Hindlimb muscle (tissue), 1 donor: ENCODE measurements around the gene NOPCHAP1. TPM values are rescaled to one million over a fixed set of nuclear protein-coding genes. Genes with fewer than 3 reads are reported as not detected.
"Not testable (repeated sequence)": the region's sequence is repeated elsewhere in the genome, so short reads cannot be mapped to it uniquely, and the experiment has no call there.

Source experiments
- DNase-seq: peaks from one replicate; pipeline ENCODE4 v3.0.0-alpha.2; 2013
- polyA plus RNA-seq: library from polyadenylated mRNA; unstranded; fragments of 120-200 nt; gene quantifications from one replicate; pipeline ENCODE4 v1.2.1, GENCODE V29; 2013; ENCODE audit not compliant: insufficient read length

NOPCHAP1 gene
- polyA plus RNA-seq, 1 donor = 12.2 TPM

DNA sequence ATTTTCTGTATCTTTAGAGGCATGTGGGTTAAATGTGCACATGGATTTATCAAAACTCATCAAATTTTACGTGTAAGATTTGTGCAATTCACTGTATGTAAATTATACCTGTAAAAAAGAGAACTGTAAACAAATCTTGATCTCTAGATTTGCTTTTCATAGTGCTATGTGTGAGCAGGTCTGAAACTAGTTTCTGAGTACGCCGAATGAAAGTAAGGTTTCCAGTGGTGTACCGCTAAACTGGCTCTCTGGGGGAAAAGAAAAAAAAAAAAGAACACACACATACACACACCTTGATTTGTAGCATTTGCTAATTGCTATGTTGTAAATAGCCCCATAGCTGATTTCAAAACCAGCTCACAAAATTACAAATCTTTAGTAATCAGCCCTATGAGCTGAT is 19.4 kb upstream of the NOPCHAP1 start:
- no peak for DNase-seq

DNA sequence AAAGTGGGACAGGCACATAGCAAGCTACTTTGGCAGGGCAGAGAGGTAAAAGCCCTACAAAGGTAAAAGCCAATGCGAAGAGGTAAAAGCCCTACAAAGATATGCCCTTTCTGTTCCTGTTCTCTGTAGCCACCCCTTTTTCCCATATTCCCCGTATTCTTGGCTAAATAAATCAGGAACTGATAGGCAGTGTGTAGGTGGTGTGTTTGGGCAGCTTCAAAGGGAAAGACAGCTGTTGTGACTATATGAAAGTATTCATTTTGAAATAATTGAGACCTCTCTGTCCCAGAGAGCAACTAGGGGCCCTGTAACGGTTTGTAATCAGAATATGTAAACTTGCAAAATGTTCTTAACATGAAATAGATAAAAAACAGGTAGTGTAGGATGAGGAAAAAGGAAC is 16.8 kb upstream of the NOPCHAP1 start:
- no peak for DNase-seq

DNA sequence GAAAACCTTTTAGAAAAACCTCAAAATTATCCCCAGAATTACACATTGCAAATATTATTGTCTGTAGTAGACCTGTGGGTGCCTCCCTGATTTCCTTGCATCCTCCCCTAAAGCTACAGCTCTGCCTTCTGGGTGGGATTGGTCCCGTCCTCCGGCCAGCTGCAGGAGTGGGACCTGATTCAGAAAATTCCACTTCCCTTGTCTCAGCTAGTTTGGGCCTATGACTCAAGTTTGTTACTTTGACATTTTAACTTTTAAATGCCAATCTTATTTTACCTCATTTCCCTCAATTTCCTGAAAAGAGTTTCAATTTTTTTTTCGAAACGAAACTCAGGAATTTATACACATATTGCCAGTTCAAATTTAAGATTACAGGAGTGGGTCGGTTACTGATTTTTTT is 14.8 kb upstream of the NOPCHAP1 start:
- DNase-seq = no peak

DNA sequence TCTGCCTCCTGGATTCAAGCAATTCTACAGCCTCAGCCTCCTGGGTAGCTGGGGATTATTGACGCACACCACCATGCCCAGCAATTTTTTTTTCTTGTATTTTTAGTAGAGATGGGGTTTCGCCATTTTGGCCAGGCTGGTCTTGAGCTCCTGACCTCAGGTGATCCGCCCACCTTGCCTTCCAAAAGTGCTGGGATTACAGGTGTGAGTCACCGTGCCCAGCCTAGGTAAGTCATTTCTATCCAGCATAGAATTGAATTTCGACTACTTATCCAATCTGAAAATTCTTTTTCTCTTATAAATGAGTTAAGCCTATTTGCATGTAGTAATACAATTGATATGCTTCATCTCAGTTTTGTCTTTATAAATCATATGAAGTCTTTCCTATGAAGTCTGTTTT is 12.9 kb upstream of the NOPCHAP1 start:
- no peak for DNase-seq

DNA sequence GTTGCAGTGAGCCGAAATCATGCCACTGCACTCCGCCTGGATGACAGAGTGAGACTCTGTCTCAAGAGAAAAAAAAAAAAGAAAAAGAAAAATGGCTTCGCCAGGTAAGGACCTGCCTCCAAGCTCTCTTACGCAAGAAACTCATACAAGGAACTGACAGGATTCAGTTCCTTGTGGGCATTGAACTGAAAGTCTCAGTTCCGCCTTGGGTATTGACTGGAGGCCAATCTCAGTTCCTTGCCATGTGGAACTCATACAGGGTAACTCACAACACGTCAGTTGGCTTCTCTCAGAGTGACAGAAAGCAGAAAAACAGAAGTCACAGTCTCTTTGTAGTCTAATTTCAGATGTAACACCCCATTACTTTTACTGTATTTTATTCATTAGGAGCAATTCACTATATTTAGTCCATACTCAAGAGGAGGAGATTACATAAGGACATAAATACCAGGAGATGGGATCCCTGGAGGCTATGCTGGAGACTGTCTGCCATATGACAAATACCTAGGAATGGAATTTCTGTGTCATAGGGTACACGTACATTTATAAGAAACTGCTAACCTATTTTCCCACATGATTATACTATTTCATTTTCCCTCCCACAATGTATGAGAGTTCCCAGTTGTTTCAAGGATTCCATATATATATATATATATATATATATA is 11.4 kb upstream of the NOPCHAP1 start:
- peak; percentile 34 for DNase-seq

DNA sequence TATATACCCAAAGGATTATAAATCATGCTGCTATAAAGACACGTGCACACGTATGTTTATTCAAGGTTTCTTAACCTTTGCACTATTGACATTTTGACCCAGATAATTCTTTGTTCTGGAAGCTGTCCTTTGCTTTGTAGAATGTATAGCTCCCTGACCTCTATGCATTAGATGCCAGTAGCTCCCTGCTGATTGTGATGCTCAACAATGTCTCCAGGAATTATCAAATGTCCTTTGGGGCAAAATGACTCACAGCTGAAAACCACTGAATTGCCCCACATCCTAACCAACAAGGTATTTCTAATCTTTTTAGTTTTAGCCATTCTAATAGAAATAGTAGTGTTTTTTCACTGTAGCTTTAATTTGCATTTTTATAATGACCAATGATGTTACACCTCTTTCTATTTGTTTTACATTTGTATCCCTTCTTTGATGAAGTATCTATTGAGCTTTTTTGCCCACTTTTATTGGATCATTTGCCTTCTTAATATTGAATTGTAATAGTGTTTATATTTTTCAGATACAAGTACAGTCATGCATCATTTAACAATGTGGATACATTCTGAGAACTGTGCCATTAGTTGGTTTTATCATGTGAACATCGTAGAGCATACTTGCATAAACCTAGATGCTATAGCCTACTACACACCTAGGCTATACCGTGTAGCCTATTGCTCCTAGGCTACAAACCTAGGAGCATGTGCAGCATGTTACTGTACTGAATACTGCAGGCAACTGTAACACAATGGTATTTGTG is 10.4 kb upstream of the NOPCHAP1 start:
- no peak for DNase-seq

DNA sequence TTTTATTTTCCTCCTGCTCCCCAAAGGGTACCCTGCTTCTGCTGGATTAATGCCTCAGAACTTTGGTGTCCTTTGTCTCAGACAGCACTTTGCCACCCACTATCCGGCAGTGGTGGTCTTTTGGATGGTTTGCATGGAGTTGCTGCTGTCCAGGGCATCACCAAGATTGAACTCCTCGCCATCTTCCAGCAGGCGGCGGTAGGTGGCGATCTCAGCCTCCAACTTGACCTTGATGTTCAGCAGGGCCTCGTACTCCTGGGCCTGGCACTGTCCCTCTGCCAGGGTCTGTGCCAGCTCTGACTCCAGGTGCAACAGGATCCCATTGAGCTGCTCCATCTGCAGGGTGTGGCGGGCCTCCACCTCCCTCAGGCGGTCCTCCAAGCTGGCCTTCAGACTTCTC is 9.4 kb upstream of the NOPCHAP1 start:
- DNase-seq = no peak

DNA sequence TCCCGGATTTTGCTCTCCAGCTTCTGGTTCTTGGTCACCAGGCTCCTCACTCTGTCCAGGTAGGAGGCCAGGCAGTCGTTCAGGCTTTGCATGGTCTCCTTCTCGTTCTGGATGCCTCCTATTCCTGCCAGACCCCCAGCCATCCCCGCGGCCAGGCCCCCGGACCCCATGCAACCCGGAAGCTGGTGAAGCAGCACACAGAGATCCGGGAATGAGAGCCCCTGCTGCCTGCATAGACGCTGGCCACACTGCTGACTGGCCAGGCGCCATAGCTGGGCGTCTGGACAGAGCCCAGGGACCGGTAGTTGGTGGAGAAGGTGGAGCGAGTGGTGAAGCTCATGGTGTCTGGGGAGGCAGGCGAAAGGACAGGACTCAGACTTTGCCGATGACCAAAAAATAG is 8.4 kb upstream of the NOPCHAP1 start:
- not testable (repeated sequence) for DNase-seq

DNA sequence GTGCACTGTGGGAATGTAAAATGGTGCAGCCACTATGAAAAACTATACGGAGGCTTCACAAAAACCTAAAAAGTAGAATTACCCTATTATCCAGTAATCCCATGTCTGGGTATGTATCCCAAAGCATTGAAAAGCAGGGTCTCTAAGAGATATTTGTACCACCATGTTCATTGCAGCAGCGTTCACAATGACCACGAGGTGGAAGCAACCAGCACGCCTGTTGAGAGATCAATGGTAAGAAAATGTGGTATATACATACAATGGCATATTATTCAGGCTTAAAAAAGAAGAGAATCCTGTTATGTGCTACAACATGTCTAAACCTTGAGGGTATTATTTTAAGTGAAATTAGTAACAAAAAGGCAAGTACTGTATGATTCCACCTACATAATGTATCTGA is 910 bp upstream of the NOPCHAP1 start:
- no peak for DNase-seq

DNA sequence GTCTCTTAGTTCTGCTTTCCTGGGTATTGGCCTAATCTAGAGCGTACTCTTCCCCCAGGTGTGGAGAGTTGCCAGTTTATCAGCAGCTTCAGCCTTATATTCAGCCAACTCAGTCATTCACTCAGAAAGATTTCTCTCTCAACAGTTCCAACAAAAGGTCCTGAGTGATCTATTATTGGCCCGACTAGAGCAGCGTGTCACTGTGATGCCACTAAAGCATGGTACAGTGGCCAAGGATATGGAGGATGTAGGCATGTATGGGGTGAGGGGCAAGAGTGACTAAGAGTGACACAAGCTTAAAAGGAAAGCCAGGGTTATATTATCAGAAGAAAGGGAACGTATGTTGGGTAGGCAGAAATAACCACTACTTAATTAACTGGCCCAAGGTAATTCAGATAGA is 4.8 kb downstream of the NOPCHAP1 start:
- DNase-seq = no peak

DNA sequence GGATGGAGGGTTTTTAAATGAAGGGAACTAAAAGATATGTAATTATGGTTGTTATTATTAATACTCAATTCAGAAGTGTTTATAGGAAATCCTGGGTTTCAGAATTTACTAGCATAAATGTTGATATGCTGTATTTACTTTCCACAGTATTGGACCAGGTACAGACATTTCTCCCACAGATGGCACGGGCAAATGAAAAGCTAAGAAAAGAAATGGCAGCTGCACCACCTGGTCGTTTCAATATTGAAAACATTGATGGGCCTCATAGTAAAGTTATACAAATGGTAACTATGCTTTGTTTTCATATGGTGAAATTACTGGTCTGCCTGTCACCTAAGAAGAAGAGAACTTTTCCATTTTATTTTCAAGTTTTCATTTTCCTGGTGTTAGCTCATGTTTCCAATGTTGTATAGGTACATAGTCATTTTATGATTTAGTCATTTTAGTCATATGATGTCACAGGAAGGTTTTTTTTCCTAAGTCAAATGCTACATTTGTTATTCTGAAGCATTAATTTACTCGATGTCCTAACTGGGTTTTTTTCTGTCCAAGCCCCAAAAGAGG is 5.5 kb downstream of the NOPCHAP1 start:
- no peak for DNase-seq

DNA sequence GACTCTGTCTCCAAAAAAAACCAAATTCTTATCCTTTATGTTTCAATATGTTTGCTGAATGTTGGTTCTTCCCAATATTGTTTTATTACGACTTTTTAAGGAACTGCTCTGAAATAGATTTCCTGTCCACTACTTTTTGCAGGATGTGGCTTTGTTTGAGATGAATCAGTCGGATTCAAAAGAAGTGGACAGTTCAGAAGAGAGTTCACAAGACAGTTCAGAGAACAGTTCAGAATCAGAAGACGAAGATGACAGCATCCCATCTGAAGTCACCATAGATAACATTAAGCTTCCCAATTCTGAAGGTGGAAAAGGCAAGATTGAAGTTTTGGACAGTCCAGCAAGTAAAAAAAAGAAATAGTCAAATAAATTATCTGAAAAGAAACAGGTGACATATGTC is 8.2 kb downstream of the NOPCHAP1 start:
- no peak for DNase-seq

DNA sequence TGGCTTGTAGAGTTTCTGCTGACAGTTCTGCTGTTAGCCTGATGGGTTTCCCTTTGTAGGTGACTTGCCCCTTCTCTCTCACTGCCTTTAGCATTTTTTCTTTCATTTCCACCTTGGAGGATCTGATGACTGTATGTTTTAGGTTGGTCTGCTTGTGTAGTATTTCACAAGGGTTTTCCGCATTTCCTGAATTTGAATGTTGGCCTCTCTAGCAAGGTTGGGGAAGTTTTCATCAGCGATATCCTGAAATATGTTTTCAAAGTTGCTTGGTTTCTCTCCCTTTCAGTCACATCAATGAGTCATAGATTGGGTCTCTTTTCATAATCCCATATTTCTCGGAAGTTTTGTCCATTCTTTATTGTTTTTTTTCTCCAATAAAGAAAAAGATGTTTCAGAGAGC is 11.4 kb downstream of the NOPCHAP1 start:
- no peak for DNase-seq

DNA sequence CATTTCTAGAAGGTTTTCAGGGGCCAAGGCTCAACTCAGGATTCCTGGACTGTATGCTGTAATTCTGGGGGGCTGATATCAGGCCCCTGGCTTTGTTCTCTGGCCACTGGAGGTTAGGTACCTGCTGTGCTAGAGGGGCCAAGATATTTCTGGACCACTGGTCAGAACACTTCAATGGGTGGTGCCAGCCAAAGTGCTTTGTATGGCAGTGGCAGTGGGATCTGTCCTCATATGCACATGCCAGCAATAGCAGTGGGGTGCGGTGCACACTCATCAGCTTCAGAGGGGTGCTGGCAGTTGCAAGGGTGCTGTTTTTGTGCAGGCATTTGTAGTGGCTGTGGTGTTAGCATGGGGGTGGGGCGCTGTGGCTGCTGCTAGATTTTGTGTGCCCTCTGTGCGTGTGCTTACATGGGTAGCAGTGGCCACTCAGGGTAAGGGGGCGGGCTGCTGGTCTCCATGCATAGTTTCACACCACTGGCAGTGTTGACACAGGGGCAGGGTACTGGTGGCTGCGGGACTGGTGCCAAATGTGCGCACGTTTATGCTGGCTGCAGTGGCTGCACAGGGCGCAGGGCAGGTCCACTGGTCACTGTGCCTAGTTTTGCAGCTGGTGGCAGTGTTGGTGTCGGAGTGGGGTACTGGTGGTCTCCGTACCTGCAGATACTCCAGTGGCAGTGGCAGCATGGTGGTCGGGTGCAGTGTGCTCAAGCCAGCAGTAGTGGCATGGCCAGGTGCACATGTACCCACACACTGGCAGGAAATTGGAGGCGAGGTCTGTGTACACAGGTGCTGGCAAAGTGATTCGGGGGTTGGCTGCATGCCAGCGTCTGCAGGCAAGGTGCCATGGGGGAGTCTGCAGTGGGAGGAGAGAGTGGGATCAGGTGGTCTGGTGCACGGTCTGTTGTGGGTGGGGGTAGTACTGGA is 12.6 kb downstream of the NOPCHAP1 start:
- no peak for DNase-seq

DNA sequence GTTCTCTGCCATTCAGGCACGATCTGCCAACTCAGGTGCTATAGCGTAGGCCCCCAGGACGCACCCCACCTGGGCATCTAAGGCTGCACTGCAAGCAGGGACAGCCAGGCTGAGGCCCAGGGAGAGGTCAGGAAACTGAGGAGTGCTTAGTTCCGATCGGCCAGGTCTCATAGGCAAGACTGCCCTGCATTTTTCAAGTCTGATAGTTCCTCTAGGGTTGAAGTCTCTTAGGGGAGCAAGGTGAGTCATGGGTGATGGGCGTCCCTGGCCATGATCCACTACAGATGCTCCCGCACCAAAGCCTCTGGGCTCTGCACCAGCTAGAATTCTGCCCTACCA is 13.2 kb downstream of the NOPCHAP1 start:
- no peak for DNase-seq

DNA sequence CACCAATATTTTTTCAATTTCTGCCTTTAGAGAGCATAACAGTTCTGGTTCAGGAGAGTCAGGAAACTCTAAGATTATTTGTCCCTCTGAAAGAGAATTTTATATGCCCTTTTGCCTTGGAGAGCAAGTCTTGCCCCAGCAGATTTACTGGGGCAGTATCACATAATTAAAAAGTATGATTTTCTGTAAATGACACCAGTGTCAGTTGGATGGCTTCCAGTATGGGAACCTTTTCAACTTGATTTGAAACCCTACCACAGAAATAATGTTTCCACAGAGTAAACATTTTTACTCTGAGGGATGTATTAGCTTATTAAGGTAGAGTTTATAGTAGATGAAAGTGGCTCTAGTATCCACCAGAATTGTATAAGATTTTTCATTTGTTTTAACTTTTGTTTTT is 15.4 kb downstream of the NOPCHAP1 start:
- DNase-seq = no peak

DNA sequence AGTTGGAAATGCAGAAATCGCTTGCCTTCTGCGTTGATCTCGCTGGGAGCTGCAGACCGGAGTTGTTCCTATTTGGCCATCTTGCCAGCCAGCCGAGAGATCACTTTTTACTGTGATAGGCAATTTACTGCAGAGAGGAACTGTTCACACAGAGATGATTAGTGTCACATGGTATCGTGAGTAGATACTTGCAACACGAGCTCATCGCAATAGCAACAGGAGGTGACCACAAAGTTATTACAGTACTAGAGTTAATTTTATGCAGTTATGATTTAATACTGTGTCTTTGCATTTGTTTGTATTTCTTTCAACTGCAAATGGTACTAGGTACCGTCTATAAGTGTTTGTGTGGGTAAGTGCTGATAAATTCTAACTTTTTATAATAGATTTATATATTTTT is 27.8 kb downstream of the NOPCHAP1 start:
- no peak for DNase-seq

DNA sequence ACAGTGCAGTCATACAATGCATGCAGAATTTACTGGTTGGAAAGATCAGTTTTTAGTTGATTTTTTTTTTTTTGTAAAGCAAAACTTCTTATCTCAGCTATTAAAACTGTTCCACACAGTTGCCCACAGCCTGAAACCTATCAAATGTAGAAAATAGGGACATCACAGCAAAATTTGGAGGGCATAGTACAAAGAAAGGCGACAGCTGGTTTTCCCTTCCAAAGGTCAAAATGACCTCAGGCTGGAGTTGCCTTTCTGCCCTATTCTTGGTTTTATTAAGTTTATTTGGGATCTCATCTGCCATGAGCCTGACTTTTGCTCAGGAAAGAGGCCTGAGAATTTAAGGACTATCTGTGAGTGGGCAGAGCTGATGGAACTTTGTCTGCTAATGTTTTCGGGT is 28.5 kb downstream of the NOPCHAP1 start:
- no peak for DNase-seq

DNA sequence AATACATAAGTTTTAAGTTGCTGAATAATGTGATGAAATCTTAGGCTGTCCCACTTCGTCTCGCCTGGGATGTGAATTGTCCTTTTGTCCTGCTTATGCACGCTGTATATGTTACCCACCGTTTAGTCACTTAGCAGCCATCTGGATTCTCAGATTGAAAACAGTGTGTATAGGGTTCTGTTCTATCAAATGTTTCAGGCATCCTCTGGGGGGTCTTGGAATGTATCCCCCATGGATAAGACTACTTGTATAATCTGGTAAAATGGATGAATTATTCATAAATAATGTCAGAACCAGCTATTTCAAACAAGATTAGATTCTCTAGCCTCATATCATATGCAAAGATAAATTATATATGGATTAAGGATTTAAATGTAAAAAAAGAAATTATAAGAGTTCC is 29.4 kb downstream of the NOPCHAP1 start:
- DNase-seq = no peak

DNA sequence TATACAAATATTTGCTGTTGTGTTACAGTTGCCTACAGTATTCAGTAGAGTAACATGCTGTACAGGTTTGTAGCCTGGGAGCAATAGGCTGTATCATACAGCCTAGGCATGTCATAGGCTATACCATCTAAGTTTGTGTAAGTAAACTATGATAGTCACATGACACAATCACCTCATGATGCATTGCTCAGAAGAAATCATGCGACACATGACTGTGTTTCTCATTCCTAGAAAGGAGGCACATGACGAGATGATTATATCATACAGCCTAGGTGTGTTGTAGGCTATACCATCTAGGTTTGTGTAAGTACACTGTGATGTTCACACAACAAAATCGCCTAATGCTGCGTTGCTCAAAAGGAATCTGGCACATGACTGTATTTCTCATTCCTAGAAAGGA is 31.9 kb downstream of the NOPCHAP1 start:
- DNase-seq = no peak

DNA sequence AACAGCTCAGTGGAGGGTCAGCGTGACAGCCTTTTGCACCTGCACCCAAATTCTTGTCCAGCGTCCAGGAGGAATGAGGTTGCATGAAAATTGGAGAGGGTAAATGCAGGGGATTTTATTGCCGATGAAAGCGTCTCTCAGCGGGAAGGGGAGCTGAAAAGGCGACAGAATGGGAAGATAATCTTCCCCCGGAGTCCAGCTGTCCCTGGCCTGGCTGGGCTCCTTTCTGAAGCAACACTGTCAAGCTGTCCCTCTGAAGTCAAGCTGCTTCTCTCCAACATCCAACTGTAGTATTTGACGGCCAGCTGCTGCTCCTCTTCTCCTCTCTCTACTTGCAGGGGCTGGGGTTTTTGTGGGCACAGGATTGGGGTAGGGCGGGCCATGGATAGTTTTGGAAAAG is 32.7 kb downstream of the NOPCHAP1 start:
- no peak for DNase-seq

DNA sequence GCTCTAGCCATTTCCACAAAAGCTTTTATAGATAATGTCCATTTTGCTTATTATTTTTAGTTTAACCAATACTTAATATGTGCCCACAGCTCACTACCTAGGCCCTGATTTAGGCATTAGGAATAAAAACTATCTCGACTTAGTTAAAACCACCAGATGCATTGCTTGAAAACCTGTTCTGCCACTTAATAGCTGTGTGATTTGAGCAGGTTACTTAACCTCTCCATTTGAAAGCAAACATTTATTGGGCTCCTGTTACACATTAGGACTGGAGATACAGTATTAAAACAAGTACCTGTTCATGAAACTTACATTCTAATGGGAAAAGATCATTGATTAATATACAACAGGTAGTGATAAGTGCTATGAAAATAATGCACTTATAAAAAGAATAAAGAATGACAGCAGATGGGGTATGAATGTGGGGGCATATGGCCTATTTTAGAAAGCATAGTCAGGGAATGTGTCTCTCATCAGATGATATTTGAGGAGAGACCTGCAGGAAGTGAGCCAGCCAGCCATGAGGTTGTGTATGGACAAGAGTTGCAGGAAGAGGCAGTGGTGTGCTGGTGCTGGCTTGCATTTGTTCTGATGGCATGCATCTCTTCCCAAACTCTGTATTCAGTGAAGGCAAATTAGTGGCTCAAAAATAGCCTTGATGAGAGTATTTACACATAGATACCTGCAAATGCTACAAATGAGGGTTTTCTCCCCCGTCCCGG is 34.3 kb downstream of the NOPCHAP1 start:
- no peak for DNase-seq

DNA sequence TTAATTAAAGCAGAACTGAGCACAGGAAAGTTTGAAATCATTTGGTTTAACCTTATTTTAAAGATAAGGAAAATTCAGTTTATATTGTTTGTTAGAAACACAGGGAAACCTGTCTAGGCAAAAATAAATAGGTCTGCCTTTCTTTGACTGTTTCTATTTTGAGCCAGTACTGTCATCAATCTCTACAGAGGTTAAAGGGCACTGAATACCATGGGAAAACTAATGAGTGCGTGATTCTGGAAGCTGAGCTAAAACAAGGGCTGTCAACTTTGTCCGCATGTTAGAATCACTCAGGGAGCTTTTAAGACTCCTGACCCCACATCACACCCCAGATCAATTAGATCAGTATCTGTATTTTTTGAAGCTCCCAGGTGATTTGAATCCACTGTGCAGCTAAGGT is 38.8 kb downstream of the NOPCHAP1 start:
- DNase-seq = no peak
